Measurements from ENCODE around the gene AP1S3.

GRCh38 chr2:223711596-223712326, 125.6 kb downstream of the AP1S3 start:
- no peak for TF ChIP-seq POLR2A (IDR thresholded peaks at IDR 0.05; ENCODE audit: low read depth, low read length)
- TF ChIP-seq USF2 (IDR thresholded peaks at IDR 0.05; ENCODE audit: low read depth, low read length), result no peak
- no peak for TF ChIP-seq CTCF (conservative IDR thresholded peaks at IDR 0.05; ENCODE audit: low read depth, low read length)
- TF ChIP-seq FOS (IDR thresholded peaks at IDR 0.05; ENCODE audit: low read depth, low read length), result no peak
- TF ChIP-seq SMC3 (IDR thresholded peaks at IDR 0.05; ENCODE audit: low read depth, low read length), result no peak
- TF ChIP-seq MAFK (IDR thresholded peaks at IDR 0.05; ENCODE audit: low read depth, low read length), result no peak
- no peak for TF ChIP-seq BHLHE40 (IDR thresholded peaks at IDR 0.05; ENCODE audit: low read depth, low read length)
- no peak for TF ChIP-seq RAD21 (IDR thresholded peaks at IDR 0.05; ENCODE audit: low read length)
- TF ChIP-seq RFX5 (IDR thresholded peaks at IDR 0.05; ENCODE audit: low read depth, low read length), result no peak

Data from IMR-90 (cell line).